Measurements from ENCODE around the gene NPB. TPM values are rescaled to one million over a fixed set of nuclear protein-coding genes. Genes with fewer than 3 reads are reported as not detected.

Gene NPB
- total RNA-seq, 4 donors from 2014 or later, result 0.41 TPM; not detected in 3

DNA sequence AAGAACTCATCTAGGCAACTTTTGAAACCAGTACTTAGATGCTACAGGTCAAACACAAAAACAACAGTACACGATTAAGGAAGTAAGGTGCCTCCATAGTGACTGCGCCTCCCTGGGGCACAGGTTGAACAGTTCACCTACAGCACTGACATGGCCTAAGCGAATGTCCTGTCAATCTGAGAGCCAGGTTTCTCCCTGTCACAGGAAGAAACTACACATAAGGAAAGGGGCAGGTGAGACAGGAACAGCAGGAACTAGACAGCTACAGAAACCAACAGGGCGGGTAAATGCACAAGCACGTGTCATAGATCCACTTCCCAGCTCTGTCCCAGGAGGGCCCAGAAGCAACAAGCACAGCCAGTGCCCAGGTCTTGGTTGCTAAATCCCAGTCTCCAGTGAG is 22.9 kb upstream of the NPB start:
- TF ChIP-seq, protein P1, sequence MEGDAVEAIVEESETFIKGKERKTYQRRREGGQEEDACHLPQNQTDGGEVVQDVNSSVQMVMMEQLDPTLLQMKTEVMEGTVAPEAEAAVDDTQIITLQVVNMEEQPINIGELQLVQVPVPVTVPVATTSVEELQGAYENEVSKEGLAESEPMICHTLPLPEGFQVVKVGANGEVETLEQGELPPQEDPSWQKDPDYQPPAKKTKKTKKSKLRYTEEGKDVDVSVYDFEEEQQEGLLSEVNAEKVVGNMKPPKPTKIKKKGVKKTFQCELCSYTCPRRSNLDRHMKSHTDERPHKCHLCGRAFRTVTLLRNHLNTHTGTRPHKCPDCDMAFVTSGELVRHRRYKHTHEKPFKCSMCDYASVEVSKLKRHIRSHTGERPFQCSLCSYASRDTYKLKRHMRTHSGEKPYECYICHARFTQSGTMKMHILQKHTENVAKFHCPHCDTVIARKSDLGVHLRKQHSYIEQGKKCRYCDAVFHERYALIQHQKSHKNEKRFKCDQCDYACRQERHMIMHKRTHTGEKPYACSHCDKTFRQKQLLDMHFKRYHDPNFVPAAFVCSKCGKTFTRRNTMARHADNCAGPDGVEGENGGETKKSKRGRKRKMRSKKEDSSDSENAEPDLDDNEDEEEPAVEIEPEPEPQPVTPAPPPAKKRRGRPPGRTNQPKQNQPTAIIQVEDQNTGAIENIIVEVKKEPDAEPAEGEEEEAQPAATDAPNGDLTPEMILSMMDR (IDR thresholded peaks at IDR 0.05), result no peak
- TF ChIP-seq POLR2AphosphoS5 (IDR thresholded peaks at IDR 0.05), result no peak
- no peak for TF ChIP-seq POLR2A (IDR thresholded peaks at IDR 0.05)
- TF ChIP-seq EP300 (IDR thresholded peaks at IDR 0.05; ENCODE audit: low read depth), result no peak
- in situ Hi-C loops (cut with MboI; ENCODE audit: low pct_ligation_motif_present in 1 of 4, low pct_unique_long_range_greater_than_20kb in 1 of 4, low sequenced_read_pairs in 3 of 4) (no loop called here), intact Hi-C loops (cut with DNase I; ENCODE audit: low total_unique reads) (no loop called here)
- Histone ChIP-seq H3K9me3 (no peaks in the 10 kb centered on the region), H3K4me1 (no peaks in the 10 kb centered on the region), H3K27ac (no peak overlapping the region), H3K4me3 (no peak overlapping the region), H3K27me3 (no peaks in the 10 kb centered on the region), H3K36me3 (peaks cover 0 to 16% (median 0%) of the 10 kb centered on the region in 4 donors)
- no peak for DNase-seq
- WGBS, 2 donors (ENCODE audit: low coverage in 1 of 2), result 56 to 89% methylated on average over 2 to 5 of the region's 5 CpGs

DNA sequence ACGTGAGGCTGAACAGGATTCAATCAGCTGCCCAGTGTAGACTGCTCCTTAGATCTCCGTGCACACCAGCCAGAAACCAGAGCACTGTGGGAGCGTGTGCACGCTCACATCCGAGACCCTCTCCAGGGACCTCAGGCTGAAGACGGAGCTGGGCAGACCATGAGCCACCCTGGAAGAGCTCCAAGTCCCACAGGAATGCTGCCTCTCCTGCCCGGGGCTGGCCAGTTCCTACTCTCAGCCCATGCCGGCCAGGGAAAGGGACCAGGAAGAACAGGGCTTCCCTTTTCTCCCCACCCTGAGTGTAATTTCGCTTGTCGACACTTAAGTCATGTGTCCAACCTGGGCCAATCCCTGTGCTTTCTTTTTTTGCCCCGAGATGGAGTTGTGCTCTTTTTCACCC is 17.5 kb upstream of the NPB start:
- in situ Hi-C loops (cut with MboI; ENCODE audit: low pct_ligation_motif_present in 1 of 4, low pct_unique_long_range_greater_than_20kb in 1 of 4, low sequenced_read_pairs in 3 of 4) (no loop called here), intact Hi-C loops (cut with DNase I; ENCODE audit: low total_unique reads) (no loop called here)
- DNase-seq, result no peak
- 53 to 75% methylated on average over 2 to 11 of the region's 11 CpGs for WGBS, 2 donors (ENCODE audit: low coverage in 1 of 2)
- H3K36me3 ChIP-seq, result peaks cover 0 to 33% (median 13%) of the 10 kb centered on the region in 4 donors
- no peak overlapping the region for H3K4me3 ChIP-seq
- H3K4me1 ChIP-seq, result peaks cover 0 to 3% (median 1%) of the 10 kb centered on the region in 4 donors
- TF ChIP-seq EP300 (IDR thresholded peaks at IDR 0.05; ENCODE audit: low read depth) (no peak), POLR2A (IDR thresholded peaks at IDR 0.05) (no peak)
- TF ChIP-seq, protein P1 (IDR thresholded peaks at IDR 0.05), result no peak
- H3K9me3 ChIP-seq, result no peaks in the 10 kb centered on the region
- H3K27ac ChIP-seq, result no peak overlapping the region
- no peaks in the 10 kb centered on the region for H3K27me3 ChIP-seq

DNA sequence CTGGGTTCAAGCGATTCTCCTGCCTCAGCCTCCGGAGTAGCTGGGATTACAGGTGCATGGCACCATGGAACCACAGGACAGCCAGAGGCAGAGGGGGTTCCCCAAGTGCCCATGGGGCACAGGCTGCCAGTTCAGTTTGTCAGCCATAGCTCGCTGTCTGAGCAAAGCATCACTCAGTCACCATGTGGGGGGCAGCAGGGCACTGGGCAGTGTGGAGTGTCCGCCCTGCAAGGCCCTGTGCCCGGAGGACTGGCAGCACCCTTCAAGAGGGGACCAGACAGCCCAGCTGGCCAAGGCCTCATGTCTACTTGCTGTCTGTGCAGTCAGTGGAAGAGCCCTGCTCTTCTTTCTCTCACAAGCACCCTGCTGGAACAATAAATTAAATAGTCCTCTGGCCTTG is 17.1 kb upstream of the NPB start:
- Histone ChIP-seq H3K27me3 (no peaks in the 10 kb centered on the region), H3K4me3 (no peak overlapping the region), H3K9me3 (no peaks in the 10 kb centered on the region), H3K4me1 (peaks cover 1 to 7% (median 6%) of the 10 kb centered on the region in 4 donors), H3K27ac (no peak overlapping the region), H3K36me3 (peaks cover 0 to 36% (median 13%) of the 10 kb centered on the region in 4 donors)
- DNase-seq, result no peak
- in situ Hi-C loops (cut with MboI; ENCODE audit: low pct_ligation_motif_present in 1 of 4, low pct_unique_long_range_greater_than_20kb in 1 of 4, low sequenced_read_pairs in 3 of 4), result no loop called here
- intact Hi-C loops (cut with DNase I; ENCODE audit: low total_unique reads), result no loop called here
- TF ChIP-seq POLR2AphosphoS5 (IDR thresholded peaks at IDR 0.05) (no peak), POLR2A (IDR thresholded peaks at IDR 0.05) (no peak), EP300 (IDR thresholded peaks at IDR 0.05; ENCODE audit: low read depth) (no peak)
- TF ChIP-seq, protein P1 (IDR thresholded peaks at IDR 0.05), result no peak
- WGBS, 2 donors (ENCODE audit: low coverage in 1 of 2), result 92 to 100% methylated on average over 1 to 5 of the region's 5 CpGs

DNA sequence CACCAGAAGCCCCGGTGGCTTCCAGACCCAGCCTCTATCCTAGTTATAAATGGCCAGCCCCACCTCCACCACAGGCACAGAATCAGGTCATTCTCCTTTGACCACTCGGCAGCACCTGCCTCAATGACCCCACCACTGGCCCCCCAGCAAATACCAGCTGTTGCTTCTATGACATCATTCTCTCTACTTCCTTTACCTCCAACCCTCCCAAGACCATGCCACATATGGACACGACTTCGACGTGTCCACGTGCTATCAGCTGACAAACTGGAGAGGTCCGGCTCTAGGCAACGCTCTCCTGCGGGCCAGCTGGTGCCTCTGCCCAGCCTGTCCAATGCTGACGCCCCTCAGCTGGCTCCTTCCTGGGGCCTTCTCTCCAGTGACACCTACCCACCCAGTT is 16.6 kb upstream of the NPB start:
- intact Hi-C loops (cut with DNase I; ENCODE audit: low total_unique reads) (no loop called here), in situ Hi-C loops (cut with MboI; ENCODE audit: low pct_ligation_motif_present in 1 of 4, low pct_unique_long_range_greater_than_20kb in 1 of 4, low sequenced_read_pairs in 3 of 4) (no loop called here)
- H3K27me3 ChIP-seq, result no peaks in the 10 kb centered on the region
- H3K4me3 ChIP-seq, result no peak overlapping the region
- TF ChIP-seq EP300 (IDR thresholded peaks at IDR 0.05; ENCODE audit: low read depth), result no peak
- TF ChIP-seq, protein P1 (IDR thresholded peaks at IDR 0.05), result no peak
- no peak for TF ChIP-seq POLR2AphosphoS5 (IDR thresholded peaks at IDR 0.05)
- no peak for TF ChIP-seq POLR2A (IDR thresholded peaks at IDR 0.05)
- H3K4me1 ChIP-seq, result peaks cover 6 to 12% (median 10%) of the 10 kb centered on the region in 4 donors
- DNase-seq, result no peak
- peaks cover 0 to 36% (median 13%) of the 10 kb centered on the region in 4 donors for H3K36me3 ChIP-seq
- no peak overlapping the region for H3K27ac ChIP-seq
- 80 to 89% methylated on average over 1 to 10 of the region's 10 CpGs for WGBS, 2 donors (ENCODE audit: low coverage in 1 of 2)
- no peaks in the 10 kb centered on the region for H3K9me3 ChIP-seq

Data from transverse colon (tissue), 4 donors.